ENCODE data around the gene ADTRP.

ADTRP gene

DNA sequence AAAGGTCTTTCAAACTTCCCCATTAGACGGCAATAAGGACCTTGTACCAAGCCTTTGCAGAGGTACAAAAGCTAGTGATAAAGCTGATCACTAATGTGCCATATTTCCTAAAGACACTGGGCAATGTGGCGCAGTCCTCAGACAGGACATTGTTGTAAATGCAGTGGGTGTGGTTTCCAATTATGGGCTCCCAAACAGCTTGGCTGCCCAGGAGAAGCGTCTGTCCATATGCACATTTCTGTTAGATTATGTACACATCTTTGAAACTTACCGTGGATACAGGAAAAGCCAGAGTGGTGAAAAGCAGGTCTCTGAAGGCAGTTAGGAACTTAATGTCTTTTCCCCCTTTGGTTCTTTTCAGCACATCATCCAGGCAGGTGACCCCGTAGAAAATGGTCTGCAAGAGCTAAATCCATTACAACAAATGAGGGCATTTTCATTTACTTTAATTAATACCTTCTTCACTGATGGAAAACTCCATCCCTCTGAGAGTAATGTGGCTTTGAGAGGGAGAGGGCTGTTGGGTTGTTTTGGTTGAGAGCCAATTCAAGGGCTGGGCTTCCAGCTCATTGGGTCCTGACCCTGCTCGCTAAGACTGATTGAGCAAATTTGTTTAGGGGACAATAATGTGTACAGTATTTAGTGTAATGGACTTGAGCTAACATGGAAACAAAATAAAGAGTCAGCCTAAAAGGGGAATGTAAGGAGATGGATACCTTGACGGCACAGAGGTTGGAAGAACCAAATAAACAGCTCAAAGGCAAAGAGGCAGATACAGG lies 10.4 kb downstream of the ADTRP start:
- no peaks in the 10 kb centered on the region for H3K9me2 ChIP-seq (replicated peaks; ENCODE audit: insufficient read depth, low read length)
- no peak overlapping the region for H3K4me3 ChIP-seq (ENCODE audit: insufficient read depth, low read length, poor library complexity, severe bottlenecking)
- no peaks in the 10 kb centered on the region for H3K36me3 ChIP-seq (ENCODE audit: low read length)
- H2AFZ ChIP-seq (ENCODE audit: low read depth, low read length, severe bottlenecking): no peak overlapping the region
- no peak overlapping the region for H3K9ac ChIP-seq (ENCODE audit: low read length)
- no peak overlapping the region for H3K27ac ChIP-seq (ENCODE audit: low read depth, low read length)
- no peaks in the 10 kb centered on the region for H4K20me1 ChIP-seq (ENCODE audit: low read depth, low read length)
- no peaks in the 10 kb centered on the region for H3K79me2 ChIP-seq (ENCODE audit: insufficient read depth, low read length)
- TF ChIP-seq CTCF (IDR thresholded peaks at IDR 0.05; ENCODE audit: insufficient read depth, low read length, poor library complexity, severe bottlenecking): no peak
- no peak overlapping the region for H3K4me2 ChIP-seq (ENCODE audit: low read depth, low read length, poor library complexity, severe bottlenecking)
- H3K27me3 ChIP-seq (ENCODE audit: low read length): no peaks in the 10 kb centered on the region
- no peaks in the 10 kb centered on the region for H3K9me3 ChIP-seq (ENCODE audit: insufficient read depth, low read length)
- H3F3A ChIP-seq (ENCODE audit: insufficient read depth): no peaks in the 10 kb centered on the region

- Histone ChIP-seq H3K27ac (ENCODE audit: low read depth, low read length) (no peak overlapping the region), H3F3A (ENCODE audit: insufficient read depth) (no peaks in the 10 kb centered on the region), H3K4me2 (ENCODE audit: low read depth, low read length, poor library complexity, severe bottlenecking) (no peak overlapping the region), H3K36me3 (ENCODE audit: low read length) (no peaks in the 10 kb centered on the region), H3K27me3 (ENCODE audit: low read length) (no peaks in the 10 kb centered on the region), H3K9me3 (ENCODE audit: insufficient read depth, low read length) (no peaks in the 10 kb centered on the region), H3K9ac (ENCODE audit: low read length) (no peak overlapping the region), H3K79me2 (ENCODE audit: insufficient read depth, low read length) (no peaks in the 10 kb centered on the region), H3K4me3 (ENCODE audit: insufficient read depth, low read length, poor library complexity, severe bottlenecking) (no peak overlapping the region), H4K20me1 (ENCODE audit: low read depth, low read length) (no peaks in the 10 kb centered on the region), H2AFZ (ENCODE audit: low read depth, low read length, severe bottlenecking) (no peak overlapping the region), H3K9me2 (replicated peaks; ENCODE audit: insufficient read depth, low read length) (no peaks in the 10 kb centered on the region)
- TF ChIP-seq EZH2phosphoT487 (conservative IDR thresholded peaks at IDR 0.05; ENCODE audit: low read length) (no peak), CTCF (IDR thresholded peaks at IDR 0.05; ENCODE audit: insufficient read depth, low read length, poor library complexity, severe bottlenecking) (no peak)
Measured at GRCh38 chr6:11767458-11767857, 11.1 kb downstream of the ADTRP start.

DNA sequence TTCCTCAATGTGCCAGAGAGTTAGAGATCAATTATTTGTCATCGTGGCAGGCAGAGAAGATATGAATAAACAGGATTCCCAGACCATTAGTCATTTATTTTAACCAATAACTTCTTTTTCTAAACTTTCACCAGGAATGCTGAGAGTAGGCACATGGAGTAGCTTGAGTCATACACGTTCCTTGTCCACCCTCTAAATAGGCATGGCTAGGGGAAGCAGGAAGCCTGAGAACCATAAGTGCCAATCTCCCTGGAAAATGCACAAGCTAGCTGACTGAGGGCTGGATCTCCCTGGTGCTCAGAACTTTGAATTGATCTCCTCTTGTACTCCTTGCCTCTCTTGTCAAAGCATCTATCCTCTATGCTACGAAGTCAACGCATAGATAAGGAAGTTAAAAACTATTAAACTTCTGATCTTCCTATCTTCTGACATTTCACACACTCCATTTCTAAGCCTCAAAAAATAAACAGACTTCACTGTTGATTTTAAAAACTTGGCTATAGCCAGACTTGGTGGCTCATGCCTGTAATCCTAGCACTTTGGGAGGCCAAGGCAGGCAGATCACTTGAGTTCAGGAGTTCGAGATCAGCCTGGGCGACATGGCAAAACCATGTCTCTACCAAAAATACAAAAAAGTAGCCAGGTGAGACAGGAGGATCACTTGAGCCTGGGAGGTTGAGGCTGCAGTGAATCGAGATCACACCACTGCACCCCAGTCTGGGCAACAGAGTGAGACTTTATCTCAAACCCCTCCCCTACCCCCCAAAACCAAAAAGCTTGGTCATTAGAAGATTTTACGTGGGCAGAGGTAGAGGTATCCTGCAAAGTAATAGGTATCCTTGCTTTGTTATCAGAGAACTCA lies 11.8 kb downstream of the ADTRP start:
- no peak overlapping the region for H3K4me2 ChIP-seq (ENCODE audit: low read depth, low read length, poor library complexity, severe bottlenecking)

More for the DNA sequence above, 11.8 kb downstream of the ADTRP start:
- Histone ChIP-seq H4K20me1 (ENCODE audit: low read depth, low read length) (no peaks in the 10 kb centered on the region), H3K27ac (ENCODE audit: low read depth, low read length) (no peak overlapping the region), H3K9ac (ENCODE audit: low read length) (no peak overlapping the region), H3F3A (ENCODE audit: insufficient read depth) (no peaks in the 10 kb centered on the region), H3K9me2 (replicated peaks; ENCODE audit: insufficient read depth, low read length) (no peaks in the 10 kb centered on the region), H3K27me3 (ENCODE audit: low read length) (no peaks in the 10 kb centered on the region), H2AFZ (ENCODE audit: low read depth, low read length, severe bottlenecking) (no peak overlapping the region), H3K36me3 (ENCODE audit: low read length) (no peaks in the 10 kb centered on the region), H3K4me3 (ENCODE audit: insufficient read depth, low read length, poor library complexity, severe bottlenecking) (no peak overlapping the region), H3K79me2 (ENCODE audit: insufficient read depth, low read length) (no peaks in the 10 kb centered on the region), H3K9me3 (ENCODE audit: insufficient read depth, low read length) (no peaks in the 10 kb centered on the region)
- TF ChIP-seq EZH2phosphoT487 (conservative IDR thresholded peaks at IDR 0.05; ENCODE audit: low read length) (no peak), CTCF (IDR thresholded peaks at IDR 0.05; ENCODE audit: insufficient read depth, low read length, poor library complexity, severe bottlenecking) (no peak)
